Sigmoid colon (tissue), 4 donors: ENCODE results near the gene ZNF512.

Experiments
- POLR2A ChIP-seq, 2 donors: fragments of 450-650 bp; IDR thresholded peaks; one replicate each; pipeline ENCODE4 v1.6.1; 2016; ENCODE audit warnings: antibody characterized with exemption in 2 of 2, mild to moderate bottlenecking in 2 of 2, moderate library complexity in 2 of 2
- POLR2AphosphoS5 ChIP-seq, 4 donors: sonication (generic); formaldehyde crosslinking; IDR thresholded peaks; one replicate each; pipeline ENCODE4 v1.6.1; 2017; ENCODE audit warnings: antibody characterized with exemption in 4 of 4
- TF ChIP-seq, protein P1 (sequence below), 4 experiments: fragments of 450-650 bp in 3 of 4; fragments of 200-600 bp in 1 of 4; IDR thresholded peaks; one replicate each; pipeline ENCODE4 v1.5.1; 2016 to 2019; ENCODE audit warnings: antibody characterized with exemption in 4 of 4, mild to moderate bottlenecking in 3 of 4, moderate library complexity in 2 of 4

- TF ChIP-seq, protein P1, sequence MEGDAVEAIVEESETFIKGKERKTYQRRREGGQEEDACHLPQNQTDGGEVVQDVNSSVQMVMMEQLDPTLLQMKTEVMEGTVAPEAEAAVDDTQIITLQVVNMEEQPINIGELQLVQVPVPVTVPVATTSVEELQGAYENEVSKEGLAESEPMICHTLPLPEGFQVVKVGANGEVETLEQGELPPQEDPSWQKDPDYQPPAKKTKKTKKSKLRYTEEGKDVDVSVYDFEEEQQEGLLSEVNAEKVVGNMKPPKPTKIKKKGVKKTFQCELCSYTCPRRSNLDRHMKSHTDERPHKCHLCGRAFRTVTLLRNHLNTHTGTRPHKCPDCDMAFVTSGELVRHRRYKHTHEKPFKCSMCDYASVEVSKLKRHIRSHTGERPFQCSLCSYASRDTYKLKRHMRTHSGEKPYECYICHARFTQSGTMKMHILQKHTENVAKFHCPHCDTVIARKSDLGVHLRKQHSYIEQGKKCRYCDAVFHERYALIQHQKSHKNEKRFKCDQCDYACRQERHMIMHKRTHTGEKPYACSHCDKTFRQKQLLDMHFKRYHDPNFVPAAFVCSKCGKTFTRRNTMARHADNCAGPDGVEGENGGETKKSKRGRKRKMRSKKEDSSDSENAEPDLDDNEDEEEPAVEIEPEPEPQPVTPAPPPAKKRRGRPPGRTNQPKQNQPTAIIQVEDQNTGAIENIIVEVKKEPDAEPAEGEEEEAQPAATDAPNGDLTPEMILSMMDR (IDR thresholded peaks at IDR 0.05) = no peak
- TF ChIP-seq POLR2A (IDR thresholded peaks at IDR 0.05) = no peak
- TF ChIP-seq POLR2AphosphoS5 (IDR thresholded peaks at IDR 0.05) = no peak
Measured at GRCh38 chr2:27561060-27561459, 21.8 kb upstream of the ZNF512 start.
